COR-L47 (cell line): ENCODE results near the gene IFI16.

Source experiments
- DNase-seq: peaks from one replicate; lab custom pipeline; 2025; lab: John Stamatoyannopoulos, UW

Gene IFI16

GRCh38 chr1:159065106-159065505 is 55.4 kb downstream of the IFI16 start:
- DNase-seq: no peak

- no peak for DNase-seq
Observed at GRCh38 chr1:159066108-159066507, 56.4 kb downstream of the IFI16 start.

GRCh38 chr1:159067699-159068621 is 58.3 kb downstream of the IFI16 start:
- no peak for DNase-seq

GRCh38 chr1:159068886-159069285 is 59.2 kb downstream of the IFI16 start:
- DNase-seq: no peak

- DNase-seq: peak; percentile 27
Observed at GRCh38 chr1:159071970-159072582, 62.4 kb downstream of the IFI16 start.

GRCh38 chr1:159076438-159077119 is 66.9 kb downstream of the IFI16 start, which contains the start of gene AIM2:
Gene AIM2, minus strand, starts transcription at chr1:159076766. Its CDS starts 3,267 bp downstream, at chr1:159073499.
- no peak for DNase-seq

GRCh38 chr1:159077120-159077961 is 67.6 kb downstream of the IFI16 start:
- no peak for DNase-seq

GRCh38 chr1:159079525-159079924 is 69.8 kb downstream of the IFI16 start:
- no peak for DNase-seq

- DNase-seq: no peak
Observed at GRCh38 chr1:159081626-159082025, 71.9 kb downstream of the IFI16 start.

- no peak for DNase-seq
Observed at GRCh38 chr1:159083013-159083412, 73.3 kb downstream of the IFI16 start.

GRCh38 chr1:159084152-159084551 is 74.4 kb downstream of the IFI16 start:
- DNase-seq: no peak

- no peak for DNase-seq
Observed at GRCh38 chr1:159084867-159085266, 75.2 kb downstream of the IFI16 start.

- no peak for DNase-seq
Observed at GRCh38 chr1:159088050-159088449, 78.3 kb downstream of the IFI16 start.

GRCh38 chr1:159088546-159089183 is 79.0 kb downstream of the IFI16 start:
- DNase-seq: no peak

- DNase-seq: no peak
Observed at GRCh38 chr1:159089184-159089791, 79.6 kb downstream of the IFI16 start.

GRCh38 chr1:159090286-159091179 is 80.8 kb downstream of the IFI16 start:
- DNase-seq: no peak

GRCh38 chr1:159091180-159091560 is 81.5 kb downstream of the IFI16 start:
- no peak for DNase-seq

- DNase-seq: no peak
Observed at GRCh38 chr1:159091607-159092031, 81.9 kb downstream of the IFI16 start.

GRCh38 chr1:159092036-159092760 is 82.5 kb downstream of the IFI16 start:
- DNase-seq: no peak
